GM21723 (cell line): ENCODE measurements around the gene SCP2D1.

ENCODE experiments used
- ATAC-seq: cut with Tn5 transposase; IDR thresholded peaks from one replicate; pipeline ENCODE4 v1.9.1; 2021; ENCODE audit warnings: mild to moderate bottlenecking, moderate library complexity; ENCODE audit not compliant: unreplicated experiment

Gene SCP2D1

GRCh38 chr20:18858816-18859215, 45.2 kb downstream of the SCP2D1 start:
- no peak for ATAC-seq
